T-helper 2 cell treated with Interferon-gamma antibody and Interleukin-4, amounts not matched to agents 5 μg/mL and 100 μg/mL, for 36 hours (primary cell): ENCODE data around the gene SLC17A2.

Experiments used
- DNase-seq: peaks from one replicate; pipeline ENCODE4 v3.0.0; 2021; ENCODE audit warnings: low spot score
- H3K27ac Mint-ChIP-seq: one replicate; pipeline ENCODE4 v1.8.0; 2021; ENCODE audit warnings: mild to moderate bottlenecking, mixed read lengths
- H3K27me3 Mint-ChIP-seq: one replicate; pipeline ENCODE4 v1.8.0; 2021; ENCODE audit warnings: low read depth, mixed read lengths
- H3K36me3 Mint-ChIP-seq: one replicate; pipeline ENCODE4 v1.8.0; 2021; ENCODE audit warnings: low read depth, mixed read lengths
- H3K4me1 Mint-ChIP-seq: one replicate; pipeline ENCODE4 v1.8.0; 2021; ENCODE audit warnings: low read depth, mixed read lengths
- H3K4me3 Mint-ChIP-seq: one replicate; pipeline ENCODE4 v1.8.0; 2022; ENCODE audit warnings: mild to moderate bottlenecking, moderate library complexity, mixed read lengths
- H3K9me3 Mint-ChIP-seq: one replicate; pipeline ENCODE4 v1.8.0; 2021; ENCODE audit warnings: mixed read lengths

SLC17A2 gene

DNA sequence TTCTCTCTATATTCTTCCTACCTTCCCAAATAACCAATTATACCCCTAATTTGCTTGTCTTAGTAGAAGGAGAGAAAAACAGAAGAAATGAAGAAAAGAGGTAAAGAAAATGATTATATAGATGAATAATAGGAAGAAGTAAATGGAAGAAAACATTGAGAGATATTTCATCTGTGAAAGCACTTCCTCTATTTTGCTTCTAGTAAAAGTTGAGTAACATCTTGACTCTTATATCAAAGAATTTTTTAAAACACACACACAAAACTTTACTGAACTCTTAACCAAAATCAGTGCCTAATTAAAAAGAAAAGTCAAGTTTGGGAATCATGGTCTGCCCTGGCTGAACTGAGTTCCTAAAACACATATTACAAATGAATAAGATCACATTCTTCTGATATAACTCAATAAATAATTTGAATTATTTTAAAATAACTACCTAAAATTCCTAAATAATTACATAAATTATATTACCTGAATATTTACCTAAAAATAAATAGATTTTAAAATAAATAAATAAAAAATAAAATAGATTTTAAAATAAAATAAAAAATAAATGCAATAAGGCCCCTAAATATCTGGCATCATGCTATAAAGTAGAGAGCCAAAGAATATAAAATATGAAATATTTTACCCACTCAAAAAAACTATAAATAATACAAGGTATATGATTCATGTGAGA, 8.8 kb downstream of the SLC17A2 start:
- H3K9me3 Mint-ChIP-seq, result peaks cover 9% of the 10 kb centered on the region
- no peaks in the 10 kb centered on the region for H3K27me3 Mint-ChIP-seq
- H3K27ac Mint-ChIP-seq, result no peak overlapping the region
- peaks cover 16% of the 10 kb centered on the region for H3K4me1 Mint-ChIP-seq
- no peak overlapping the region for H3K4me3 Mint-ChIP-seq
- no peak for DNase-seq
- peaks cover 2% of the 10 kb centered on the region for H3K36me3 Mint-ChIP-seq

DNA sequence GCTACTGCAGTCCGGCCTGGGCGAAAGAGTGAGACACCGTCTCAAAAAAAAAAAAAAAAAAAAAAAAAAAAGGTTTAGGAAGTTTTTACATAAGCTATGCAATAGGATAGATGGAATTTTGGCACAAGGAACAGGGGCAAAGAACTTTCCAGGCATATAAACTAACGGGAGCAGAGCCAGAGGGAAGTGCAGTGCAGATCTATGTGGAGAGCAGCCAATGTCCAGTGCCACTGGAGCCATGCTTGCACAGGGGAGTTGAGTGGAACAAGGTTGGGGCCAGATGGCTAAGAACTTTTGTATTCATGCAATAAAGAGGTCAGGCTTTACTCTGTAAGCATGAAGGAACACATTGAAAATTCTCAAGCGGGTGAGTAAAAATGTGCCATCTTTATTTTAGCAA, 10.8 kb downstream of the SLC17A2 start:
- Mint-ChIP-seq H3K4me3 (no peak overlapping the region), H3K27me3 (no peaks in the 10 kb centered on the region), H3K27ac (no peak overlapping the region), H3K36me3 (peaks cover 2% of the 10 kb centered on the region), H3K4me1 (peaks cover 13% of the 10 kb centered on the region), H3K9me3 (peaks cover 9% of the 10 kb centered on the region)
- DNase-seq, result no peak

DNA sequence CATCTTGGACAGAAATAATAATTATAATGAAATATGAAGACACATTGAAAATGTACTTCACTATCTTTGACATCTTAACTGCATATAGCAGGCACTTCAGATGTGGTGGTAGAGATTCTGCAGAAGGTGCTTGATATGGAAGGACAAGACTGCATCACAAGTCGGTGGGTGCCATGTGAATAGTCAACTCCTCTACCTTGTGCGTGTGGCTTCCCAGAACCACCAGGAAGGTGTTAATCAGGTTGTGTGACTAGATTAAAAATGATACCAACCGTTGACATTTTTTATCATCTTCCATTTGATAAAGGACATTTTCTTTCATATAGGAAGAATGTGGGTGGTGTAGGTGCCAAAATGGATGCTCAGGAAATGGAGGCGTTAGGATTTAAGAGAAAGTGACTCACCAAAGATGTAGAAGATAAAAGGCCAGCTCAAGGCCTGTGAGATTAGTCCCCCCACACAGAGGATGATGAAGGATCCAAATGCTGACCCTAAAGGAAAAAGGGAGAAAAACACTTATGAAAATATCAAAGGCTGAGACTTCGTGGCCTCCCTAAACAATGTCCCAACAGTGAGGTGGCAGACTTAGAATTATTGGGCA, 12.3 kb downstream of the SLC17A2 start:
- H3K4me3 Mint-ChIP-seq, result no peak overlapping the region
- peaks cover 2% of the 10 kb centered on the region for H3K36me3 Mint-ChIP-seq
- peak; percentile 53 for DNase-seq
- H3K27me3 Mint-ChIP-seq, result no peaks in the 10 kb centered on the region
- H3K9me3 Mint-ChIP-seq, result peaks cover 9% of the 10 kb centered on the region
- H3K27ac Mint-ChIP-seq, result peak overlapping the region; percentile 28
- H3K4me1 Mint-ChIP-seq, result peaks cover 20% of the 10 kb centered on the region

DNA sequence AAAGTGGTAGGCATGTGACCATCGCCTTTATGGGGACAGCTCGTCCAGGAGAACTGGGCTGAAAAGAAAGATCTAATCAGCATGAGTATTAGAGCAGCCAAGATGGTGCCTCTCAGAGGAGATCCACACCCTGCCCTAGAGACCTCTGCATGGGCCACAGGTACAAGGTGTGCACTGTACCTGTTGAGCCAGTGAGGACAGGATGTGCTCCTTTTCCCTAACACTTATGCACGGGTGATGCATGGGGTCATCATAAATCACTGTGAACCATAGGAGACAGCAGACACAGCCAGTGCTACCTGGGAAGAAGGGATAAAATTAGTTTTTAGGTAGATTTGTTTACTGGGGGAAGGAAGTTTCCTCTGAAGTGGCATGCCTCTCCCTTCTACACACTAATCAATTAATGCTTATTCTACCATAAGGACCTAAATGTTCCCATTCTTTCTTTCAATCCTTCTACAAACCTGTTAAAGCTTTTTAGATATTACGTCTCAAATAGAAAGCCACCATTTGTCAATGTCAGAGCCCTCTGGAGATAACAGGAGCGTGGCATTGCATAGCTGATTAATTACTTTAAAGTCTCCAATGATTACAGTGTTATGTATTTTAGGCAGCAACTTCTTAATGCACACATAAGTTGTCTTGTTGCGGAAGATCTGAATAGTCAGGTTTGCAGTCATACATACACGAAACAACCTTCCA, 13.6 kb downstream of the SLC17A2 start:
- Mint-ChIP-seq H3K9me3 (peaks cover 9% of the 10 kb centered on the region), H3K36me3 (peaks cover 2% of the 10 kb centered on the region), H3K4me3 (no peak overlapping the region), H3K27ac (no peak overlapping the region), H3K27me3 (no peaks in the 10 kb centered on the region), H3K4me1 (peaks cover 20% of the 10 kb centered on the region)
- DNase-seq, result no peak

DNA sequence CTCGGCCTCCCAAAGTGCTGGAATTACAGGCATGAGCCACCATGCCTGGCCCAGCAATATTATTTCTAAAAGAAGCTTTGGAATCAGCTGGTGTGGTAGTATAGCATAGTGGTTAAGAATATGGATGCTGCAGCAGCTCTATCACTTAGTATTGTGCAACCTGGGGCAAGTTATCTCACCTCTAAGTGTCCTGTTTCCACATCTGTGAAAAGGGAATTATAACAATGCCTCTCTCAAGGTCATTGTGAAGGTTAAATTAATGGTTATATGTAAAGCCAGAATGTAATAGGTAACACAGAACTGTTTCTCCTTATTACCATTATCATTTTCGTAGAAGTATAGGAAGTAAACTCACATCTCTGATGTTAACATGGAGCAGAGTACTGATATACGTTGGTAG, 14.2 kb downstream of the SLC17A2 start:
- no peak overlapping the region for H3K27ac Mint-ChIP-seq
- peaks cover 2% of the 10 kb centered on the region for H3K36me3 Mint-ChIP-seq
- peaks cover 23% of the 10 kb centered on the region for H3K4me1 Mint-ChIP-seq
- no peaks in the 10 kb centered on the region for H3K27me3 Mint-ChIP-seq
- no peak overlapping the region for H3K4me3 Mint-ChIP-seq
- no peak for DNase-seq
- peaks cover 13% of the 10 kb centered on the region for H3K9me3 Mint-ChIP-seq

DNA sequence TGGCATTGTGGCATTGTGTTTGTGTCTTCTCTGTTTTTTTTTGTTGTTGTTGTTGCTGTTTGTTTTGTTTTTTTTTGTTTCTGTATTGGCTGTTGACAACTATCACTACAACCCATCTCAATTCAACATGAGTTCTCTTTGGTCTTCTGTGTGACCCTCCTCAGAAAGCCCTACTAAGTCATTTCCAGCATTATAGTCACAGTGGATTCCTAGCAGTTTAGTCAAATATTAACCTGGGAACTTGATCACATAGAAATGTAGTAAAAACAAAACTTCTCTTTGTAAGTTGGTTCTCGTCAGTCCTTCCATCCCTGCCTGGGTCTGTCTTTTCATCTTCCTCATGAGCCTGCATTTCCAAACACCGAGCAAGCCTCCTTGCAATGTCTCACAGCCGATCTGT, 16.8 kb downstream of the SLC17A2 start:
- peak; percentile 10 for DNase-seq
- Mint-ChIP-seq H3K36me3 (peaks cover 2% of the 10 kb centered on the region), H3K9me3 (peaks cover 13% of the 10 kb centered on the region), H3K4me1 (peaks cover 26% of the 10 kb centered on the region), H3K27me3 (no peaks in the 10 kb centered on the region), H3K4me3 (no peak overlapping the region), H3K27ac (peak overlapping the region; percentile 2)

DNA sequence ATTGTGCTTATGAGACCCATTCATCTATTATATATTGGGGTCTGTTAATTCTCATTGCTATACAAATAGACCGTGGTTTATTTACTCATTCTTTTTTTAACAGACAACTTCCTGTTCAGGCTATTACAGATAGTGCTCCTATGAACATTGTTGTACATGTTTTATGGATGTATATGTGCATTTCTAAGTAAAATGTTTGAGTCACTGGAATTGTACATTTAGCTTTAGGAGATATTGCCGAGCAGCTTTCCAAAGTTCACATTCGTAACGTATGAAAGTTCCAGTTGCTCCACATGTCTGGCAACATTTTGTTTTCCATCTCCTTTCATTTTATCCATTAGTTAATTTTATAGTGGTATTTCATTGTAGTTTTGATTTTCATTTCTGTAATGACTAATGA, 19.1 kb downstream of the SLC17A2 start:
- Mint-ChIP-seq H3K4me1 (peaks cover 28% of the 10 kb centered on the region), H3K27me3 (no peaks in the 10 kb centered on the region), H3K9me3 (peaks cover 3% of the 10 kb centered on the region), H3K4me3 (no peak overlapping the region), H3K27ac (no peak overlapping the region), H3K36me3 (no peaks in the 10 kb centered on the region)
- no peak for DNase-seq

DNA sequence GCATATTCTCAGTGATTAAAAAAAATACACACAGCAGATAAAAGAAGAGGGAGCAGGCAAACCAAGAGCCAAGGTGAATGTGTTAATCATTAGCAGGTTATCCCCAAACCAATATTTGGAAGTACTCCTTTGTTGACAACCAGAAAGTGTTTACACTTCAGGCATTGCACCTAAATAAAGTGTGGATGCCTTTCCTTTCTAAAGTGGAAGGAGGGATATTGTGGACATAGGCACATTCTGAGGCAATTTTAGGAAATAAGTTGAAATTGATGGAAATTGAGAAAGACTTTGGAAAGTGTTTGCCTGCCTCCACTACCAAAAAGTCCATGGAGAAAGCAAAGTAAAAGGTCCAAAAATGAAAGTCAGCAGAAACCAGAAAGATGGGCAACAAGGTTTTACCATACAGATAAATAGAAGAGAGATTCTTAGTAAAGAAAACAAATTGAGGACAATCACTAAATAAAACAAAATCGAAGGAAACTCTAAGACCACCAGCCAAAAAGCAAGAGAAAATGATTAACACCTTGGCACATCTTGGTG, 22.9 kb downstream of the SLC17A2 start:
- Mint-ChIP-seq H3K9me3 (peaks cover 3% of the 10 kb centered on the region), H3K4me1 (peaks cover 23% of the 10 kb centered on the region), H3K36me3 (peaks cover 3% of the 10 kb centered on the region), H3K27me3 (no peaks in the 10 kb centered on the region), H3K27ac (no peak overlapping the region), H3K4me3 (no peak overlapping the region)
- no peak for DNase-seq

DNA sequence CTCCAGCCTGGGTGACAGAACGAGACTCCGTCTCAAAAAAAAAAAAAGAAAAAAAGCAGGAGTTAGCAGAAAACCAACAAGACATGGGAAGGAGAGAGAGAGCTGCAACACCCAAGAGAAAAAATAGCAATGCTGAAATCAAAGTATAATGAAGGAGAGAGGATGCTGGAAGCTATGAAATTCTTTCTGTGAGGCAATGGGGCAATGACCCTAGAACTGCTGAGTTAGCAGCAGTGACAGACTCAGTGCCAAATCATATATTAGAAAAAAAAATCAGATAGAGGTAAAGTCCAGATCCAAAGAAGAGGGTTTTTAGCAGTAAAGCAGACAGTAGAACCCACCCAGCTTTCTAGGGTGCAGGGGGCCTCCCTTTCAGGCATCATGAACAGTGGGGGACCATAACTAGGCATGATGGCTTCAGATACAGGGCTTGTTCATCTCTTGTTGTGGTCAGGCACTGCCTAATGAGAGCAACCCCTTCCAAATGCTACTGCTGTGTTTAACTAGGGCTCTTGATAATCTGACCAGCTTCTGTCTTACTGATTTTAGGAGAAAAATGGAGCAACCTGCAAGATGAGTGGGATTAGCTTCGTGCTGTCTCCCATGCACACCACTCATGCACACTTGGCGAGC, 26.9 kb downstream of the SLC17A2 start:
- no peak overlapping the region for H3K27ac Mint-ChIP-seq
- H3K9me3 Mint-ChIP-seq, result no peaks in the 10 kb centered on the region
- no peaks in the 10 kb centered on the region for H3K27me3 Mint-ChIP-seq
- no peak for DNase-seq
- H3K4me1 Mint-ChIP-seq, result peaks cover 17% of the 10 kb centered on the region
- no peak overlapping the region for H3K4me3 Mint-ChIP-seq
- H3K36me3 Mint-ChIP-seq, result peaks cover 3% of the 10 kb centered on the region

DNA sequence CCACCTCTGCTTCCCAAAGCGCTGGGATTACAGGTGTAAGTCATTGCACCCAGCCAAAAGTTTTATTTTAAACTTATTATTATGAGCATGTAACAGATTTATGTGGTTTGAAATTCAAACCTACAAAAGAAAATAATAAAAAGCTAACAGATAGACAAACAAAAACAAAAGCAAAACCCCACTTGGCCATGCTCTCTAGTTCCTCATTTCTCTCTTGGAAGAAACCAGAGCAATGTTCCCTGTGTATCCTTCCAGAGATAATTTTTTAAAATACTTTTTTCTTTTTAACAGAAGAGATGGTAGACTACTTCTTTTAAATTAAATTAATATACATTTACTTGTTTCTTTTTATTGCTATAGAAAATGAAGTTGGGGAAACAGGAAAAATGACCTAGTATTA, 28.4 kb downstream of the SLC17A2 start:
- Mint-ChIP-seq H3K9me3 (no peaks in the 10 kb centered on the region), H3K36me3 (peaks cover 3% of the 10 kb centered on the region), H3K27ac (no peak overlapping the region), H3K27me3 (no peaks in the 10 kb centered on the region), H3K4me1 (peaks cover 7% of the 10 kb centered on the region), H3K4me3 (no peak overlapping the region)
- DNase-seq, result no peak

DNA sequence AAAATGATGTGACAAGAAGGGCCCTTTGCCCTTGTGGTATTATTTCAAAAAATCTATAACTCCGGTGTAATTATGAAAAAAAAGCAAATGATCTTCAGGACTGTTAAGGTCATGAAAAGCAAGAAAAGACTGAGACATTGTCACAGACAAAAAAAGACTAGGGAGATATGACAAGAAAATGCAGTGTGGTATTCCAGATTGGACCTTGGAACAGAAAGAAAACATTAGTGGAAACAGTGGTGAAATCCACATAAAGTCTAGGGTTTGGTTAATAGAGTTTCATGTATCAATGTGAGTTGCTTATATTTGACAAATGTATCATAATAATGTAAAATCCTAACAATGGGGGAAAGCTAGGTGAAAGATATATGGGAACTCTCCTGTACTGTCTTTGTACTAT, 29.6 kb downstream of the SLC17A2 start:
- Mint-ChIP-seq H3K36me3 (peaks cover 3% of the 10 kb centered on the region), H3K27me3 (no peaks in the 10 kb centered on the region), H3K4me1 (peaks cover 7% of the 10 kb centered on the region), H3K4me3 (no peak overlapping the region), H3K27ac (no peak overlapping the region), H3K9me3 (no peaks in the 10 kb centered on the region)
- no peak for DNase-seq

DNA sequence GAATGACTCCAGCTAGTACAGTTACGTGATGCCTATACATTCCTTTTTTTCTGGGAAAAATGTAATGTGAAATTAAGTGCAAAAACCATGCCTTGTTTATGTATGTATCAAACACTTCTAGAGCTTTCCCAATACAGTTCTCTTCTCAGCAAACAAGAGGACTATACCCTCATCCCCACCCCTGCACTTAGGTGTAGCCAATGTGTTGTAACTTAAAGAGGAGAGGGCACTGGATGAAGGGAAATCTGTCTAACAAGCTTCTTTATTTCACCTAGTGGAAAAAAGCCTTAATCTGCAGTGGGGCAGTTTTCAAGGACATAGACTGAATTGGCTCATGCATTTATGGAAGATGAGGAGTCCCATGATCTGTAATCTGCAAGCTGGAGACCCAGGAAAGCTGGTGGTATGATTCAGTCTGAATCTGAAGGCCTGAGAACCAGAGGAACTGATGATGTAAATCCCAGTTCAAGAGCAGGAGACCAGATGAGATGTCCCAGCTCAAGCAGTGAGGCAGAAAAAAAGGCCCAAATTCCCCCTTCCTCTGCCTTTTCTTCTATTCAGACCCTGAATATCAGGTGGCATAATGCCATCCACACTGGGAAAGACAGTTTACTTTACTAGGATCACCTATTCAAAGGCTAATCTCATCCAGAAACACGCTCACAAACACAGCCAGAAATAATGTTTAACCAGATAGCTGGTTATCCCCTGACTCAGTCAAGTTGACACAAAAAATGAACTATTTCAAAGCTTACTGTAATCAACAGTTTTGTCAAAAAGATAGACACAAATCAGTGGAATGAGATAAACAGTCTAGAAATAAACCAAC, 30.7 kb downstream of the SLC17A2 start:
- peaks cover 7% of the 10 kb centered on the region for H3K4me1 Mint-ChIP-seq
- no peak overlapping the region for H3K4me3 Mint-ChIP-seq
- no peaks in the 10 kb centered on the region for H3K9me3 Mint-ChIP-seq
- DNase-seq, result no peak
- H3K27ac Mint-ChIP-seq, result no peak overlapping the region
- no peaks in the 10 kb centered on the region for H3K27me3 Mint-ChIP-seq
- peaks cover 3% of the 10 kb centered on the region for H3K36me3 Mint-ChIP-seq

DNA sequence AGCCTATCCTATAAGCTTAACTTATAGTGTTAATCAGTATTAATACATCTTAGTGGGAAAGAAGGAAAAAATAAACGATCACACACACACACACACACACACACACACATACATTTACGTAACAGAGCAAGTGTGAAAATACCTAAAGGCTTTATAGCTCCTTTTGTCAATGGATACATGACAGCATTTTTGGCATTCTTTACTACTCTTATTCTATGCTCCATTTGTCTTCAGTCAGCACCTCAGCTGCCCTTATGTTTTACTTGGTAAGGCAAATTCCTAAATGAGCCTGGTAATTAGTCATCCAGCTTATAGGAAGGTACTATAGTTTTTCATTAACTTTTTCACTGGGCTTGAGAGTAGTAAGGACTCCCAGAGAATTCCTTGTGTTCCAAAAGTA, 31.4 kb downstream of the SLC17A2 start:
- peaks cover 7% of the 10 kb centered on the region for H3K4me1 Mint-ChIP-seq
- H3K4me3 Mint-ChIP-seq, result no peak overlapping the region
- H3K27me3 Mint-ChIP-seq, result no peaks in the 10 kb centered on the region
- peaks cover 3% of the 10 kb centered on the region for H3K36me3 Mint-ChIP-seq
- DNase-seq, result no peak
- H3K27ac Mint-ChIP-seq, result no peak overlapping the region
- H3K9me3 Mint-ChIP-seq, result no peaks in the 10 kb centered on the region
